ENCODE data around the gene RBM22.
"Not testable (repeated sequence)": the region's sequence is repeated elsewhere in the genome, so short reads cannot be mapped to it uniquely, and the experiment has no call there.

RBM22 gene

GRCh38 chr5:150700594-150701377 is at the start of gene RBM22:
Gene RBM22 (minus strand): TSS chr5:150701062. CDS start chr5:150700985, 77 bp downstream.
- peak; percentile 91 to 92 for DNase-seq

- DNase-seq = no peak
Measured at GRCh38 chr5:150750469-150750868, 49.6 kb upstream of the RBM22 start.

DNA sequence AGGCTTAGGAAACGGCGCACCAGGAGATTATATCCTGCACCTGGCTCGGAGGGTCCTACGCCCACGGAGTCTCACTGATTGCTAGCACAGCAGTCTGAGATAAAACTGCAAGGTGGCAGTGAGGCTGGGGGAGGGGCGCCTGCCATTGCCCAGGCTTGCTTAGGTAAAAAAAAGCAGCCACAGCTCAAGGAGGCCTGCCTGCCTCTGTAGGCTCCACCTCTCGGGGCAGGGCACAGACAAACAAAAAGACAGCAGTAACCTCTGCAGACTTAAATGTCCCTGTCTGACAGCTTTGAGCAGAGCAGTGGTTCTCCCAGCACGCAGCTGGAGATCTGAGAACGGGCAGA is 42.3 kb upstream of the RBM22 start:
- DNase-seq = not testable (repeated sequence)

DNA sequence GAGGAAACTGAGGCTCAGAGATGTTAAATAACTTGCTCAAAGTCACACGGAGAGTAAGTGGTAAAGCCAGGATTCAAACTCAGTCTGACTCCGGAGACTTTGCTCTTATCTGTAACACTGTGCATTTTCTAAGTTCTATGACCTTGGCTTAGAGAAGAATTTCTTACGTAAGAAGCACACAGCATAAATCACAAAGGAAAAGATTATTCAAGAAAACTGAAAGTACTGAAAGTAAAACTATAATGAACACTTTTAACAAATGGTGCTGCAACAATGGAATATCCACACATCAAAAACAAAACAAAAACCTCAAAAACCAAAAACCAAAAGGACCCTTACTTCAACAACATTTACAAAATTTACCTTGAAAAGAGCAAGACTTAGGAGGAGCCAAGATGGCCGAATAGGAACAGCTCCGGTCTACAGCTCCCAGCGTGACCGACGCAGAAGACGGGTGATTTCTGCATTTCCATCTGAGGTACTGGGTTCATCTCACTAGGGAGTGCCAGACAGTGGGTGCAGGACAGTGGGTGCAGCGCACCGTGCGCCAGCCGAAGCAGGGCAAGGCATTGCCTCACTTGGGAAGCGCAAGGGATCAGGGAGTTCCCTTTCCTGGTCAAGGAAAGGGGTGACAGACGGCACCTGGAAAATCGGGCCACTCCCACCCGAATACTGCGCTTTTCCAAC is 41.7 kb upstream of the RBM22 start:
- DNase-seq = not testable (repeated sequence)

- no peak for DNase-seq
Measured at GRCh38 chr5:150740992-150741391, 40.1 kb upstream of the RBM22 start.

DNA sequence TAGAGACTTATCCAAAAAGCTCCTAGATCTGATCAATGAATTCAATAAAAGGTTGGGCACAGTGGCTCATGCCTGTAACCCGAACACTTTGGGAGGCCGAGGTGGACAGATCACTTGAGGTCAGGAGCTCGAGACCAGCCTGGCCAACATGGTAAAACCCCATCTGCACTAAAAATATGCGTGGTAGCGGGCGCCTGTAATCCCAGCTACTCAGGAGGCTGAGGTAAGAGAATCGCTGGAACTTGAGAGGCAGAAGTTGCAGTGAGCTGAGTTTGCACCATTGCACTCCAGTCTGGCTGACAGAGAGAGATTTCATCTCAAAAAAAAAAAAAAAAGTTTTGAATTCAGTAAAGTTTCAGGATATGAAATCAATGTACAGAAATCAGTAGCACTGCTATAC is 38.0 kb upstream of the RBM22 start:
- no peak for DNase-seq

DNA sequence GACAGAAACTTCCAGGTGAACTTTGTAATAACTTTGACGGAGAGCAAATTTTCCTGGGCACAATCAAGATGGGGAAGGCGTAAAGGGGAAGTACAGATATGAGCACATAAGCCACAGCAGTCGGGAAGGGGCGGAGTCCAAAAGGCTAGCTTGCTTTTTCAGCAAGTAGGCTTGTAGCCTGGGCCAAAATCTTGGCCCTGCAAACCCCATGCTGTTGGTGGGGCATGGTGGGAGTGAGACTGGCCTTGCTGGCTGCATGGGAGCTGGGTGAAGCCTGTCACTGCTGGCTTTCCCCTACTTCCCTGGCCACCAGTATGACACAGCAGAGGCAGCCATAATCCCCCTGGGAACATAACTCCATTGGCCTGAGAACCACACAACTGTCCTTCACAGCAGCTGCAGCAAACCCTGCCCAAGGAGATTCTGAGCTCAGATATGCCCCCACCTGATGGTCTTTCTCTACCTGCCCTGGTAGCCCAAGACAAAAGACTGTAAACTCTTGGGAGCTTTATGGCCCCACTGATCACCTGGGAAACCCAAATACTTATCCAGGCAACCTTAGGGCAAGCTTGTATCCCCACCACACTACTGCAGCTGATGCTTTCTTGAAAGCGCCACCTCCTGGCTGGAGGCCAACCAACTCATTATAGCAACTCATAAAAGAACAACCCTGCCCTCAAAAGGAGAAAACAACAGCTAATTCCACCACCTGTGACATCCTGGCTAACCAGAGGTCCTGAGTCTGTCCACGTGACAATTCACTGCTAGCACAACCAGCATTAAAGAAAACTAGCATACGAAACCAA is 33.9 kb upstream of the RBM22 start:
- peak in 1 of 2 donors; percentile 49 for DNase-seq

- DNase-seq = no peak
Measured at GRCh38 chr5:150731669-150732242, 30.9 kb upstream of the RBM22 start.

- DNase-seq = no peak
Measured at GRCh38 chr5:150729859-150730258, 29.0 kb upstream of the RBM22 start.

DNA sequence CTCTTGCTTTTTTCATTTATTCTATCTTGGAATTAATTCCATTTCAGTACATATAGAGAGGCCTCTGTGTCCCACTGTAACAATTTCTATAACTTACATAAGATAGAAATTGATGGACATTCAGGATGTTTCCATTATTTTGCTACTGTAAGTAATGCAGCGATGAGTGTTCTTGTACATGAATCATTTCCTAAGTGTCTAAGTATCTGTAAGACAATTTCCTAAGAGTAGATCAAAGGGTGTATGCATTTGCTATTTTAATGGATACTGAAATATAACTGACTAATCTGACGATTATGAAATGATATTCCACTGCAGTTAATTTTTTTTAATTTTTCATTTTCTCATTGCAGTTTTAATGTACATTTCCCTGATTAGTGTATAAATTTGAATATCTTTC is 23.0 kb upstream of the RBM22 start:
- no peak for DNase-seq

- peak in 1 of 2 donors; percentile 14 for DNase-seq
Measured at GRCh38 chr5:150710165-150710564, 9.3 kb upstream of the RBM22 start.

DNA sequence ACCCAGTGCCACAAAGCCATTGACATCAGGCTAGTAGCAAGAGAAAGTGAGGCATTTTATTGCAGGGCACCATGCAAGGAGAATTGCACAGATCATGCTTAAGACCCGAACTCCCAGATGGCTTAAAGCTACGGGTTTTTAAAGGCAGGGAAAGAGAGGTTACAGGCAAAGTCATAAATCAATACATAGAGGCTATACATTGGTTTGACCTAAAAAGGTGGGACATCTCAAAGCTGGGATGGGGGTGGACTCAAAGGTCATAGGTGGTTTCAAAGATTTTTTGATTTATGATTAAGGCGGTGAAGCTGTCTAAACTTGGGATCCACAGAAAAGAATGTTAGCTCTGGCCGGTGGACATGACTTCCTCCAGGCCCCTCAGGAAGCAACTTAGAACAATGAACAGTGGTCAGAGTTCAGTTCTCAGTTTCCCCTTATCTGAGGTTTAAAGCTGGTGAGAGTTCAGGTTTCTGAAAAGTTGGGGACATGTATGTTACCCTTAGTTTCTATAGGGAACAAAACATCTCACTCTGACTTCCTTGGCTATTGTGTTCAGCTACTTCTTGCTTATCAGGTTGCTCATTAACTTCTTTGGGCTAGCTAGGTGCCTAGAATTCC is 6.0 kb upstream of the RBM22 start:
- DNase-seq = no peak

- no peak for DNase-seq
Measured at GRCh38 chr5:150703762-150704161, 2.9 kb upstream of the RBM22 start.

DNA sequence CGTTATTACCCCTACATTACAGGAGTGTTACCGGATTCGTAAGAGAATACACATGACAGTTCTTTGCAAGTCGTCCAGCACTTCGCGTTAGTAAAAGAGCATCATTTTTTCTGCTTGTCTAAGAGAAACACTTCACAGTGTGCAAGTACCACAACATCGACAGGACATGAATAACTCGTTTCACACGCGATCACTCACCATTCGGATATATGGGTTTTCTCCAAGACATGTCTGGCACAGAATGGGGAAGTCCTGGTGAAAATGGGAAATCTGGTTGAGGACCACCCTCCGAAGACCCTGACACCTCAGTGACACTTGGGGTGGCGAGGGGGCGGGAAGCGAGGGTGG is 642 bp downstream of the RBM22 start:
- DNase-seq = no peak

DNA sequence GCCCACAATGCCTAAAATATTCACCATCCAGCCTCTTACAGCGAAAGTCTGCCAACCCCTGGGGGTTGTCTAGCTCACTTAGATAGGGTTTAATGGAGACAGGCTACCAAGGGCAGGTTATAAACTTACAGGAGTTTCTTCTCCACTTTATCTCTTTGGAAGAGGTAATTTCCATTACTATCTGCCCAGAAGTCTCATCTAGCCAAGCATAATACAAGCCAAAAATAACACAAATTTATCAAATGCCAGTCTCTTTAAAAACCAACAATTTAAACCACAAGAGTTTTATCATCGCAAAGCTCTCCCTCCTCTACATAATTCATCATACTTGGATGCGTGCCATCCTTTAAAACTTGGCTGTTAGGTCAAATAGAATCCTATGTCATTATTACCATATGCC is 6.2 kb downstream of the RBM22 start:
- DNase-seq = no peak

GRCh38 chr5:150692276-150692675 is 8.6 kb downstream of the RBM22 start:
- no peak for DNase-seq

DNA sequence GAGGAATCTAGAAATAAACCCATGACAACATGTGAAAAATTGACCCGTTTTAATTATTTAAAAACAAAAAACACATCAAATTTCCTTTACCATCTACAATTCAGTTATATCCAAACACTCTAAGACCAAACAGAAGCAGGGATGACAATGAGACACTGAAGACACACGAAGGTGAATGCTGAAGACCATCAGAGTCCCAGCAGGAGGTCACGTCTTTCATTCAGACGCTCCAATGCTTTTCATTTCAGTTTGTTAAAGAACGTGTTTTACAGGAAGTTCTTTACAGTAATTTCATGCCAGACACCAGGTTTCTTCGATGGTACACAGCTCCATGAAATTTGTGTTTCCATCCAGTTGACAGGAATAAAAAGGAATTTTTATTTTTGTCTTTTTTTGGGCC is 10.1 kb downstream of the RBM22 start:
- DNase-seq = no peak

GRCh38 chr5:150689120-150689519 is 11.7 kb downstream of the RBM22 start:
- DNase-seq = no peak

DNA sequence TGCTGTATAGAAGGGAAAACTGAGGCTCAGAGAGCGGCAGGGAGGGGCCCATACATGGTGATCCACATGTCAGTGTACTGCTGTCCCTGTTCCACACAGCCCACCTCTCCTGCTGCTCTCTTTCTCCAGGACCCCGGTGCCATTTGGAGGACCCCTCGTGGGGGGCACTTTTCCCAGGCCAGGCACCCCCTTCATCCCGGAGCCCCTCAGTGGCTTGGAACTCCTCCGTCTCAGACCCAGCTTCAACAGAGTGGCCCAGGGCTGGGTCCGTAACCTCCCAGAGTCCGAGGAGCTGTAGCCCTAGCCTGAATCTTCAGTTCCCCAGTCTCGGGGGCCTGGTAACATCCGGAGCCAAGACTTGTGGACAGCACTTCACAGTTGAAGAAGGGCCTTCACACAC is 24.3 kb downstream of the RBM22 start:
- DNase-seq = no peak

DNA sequence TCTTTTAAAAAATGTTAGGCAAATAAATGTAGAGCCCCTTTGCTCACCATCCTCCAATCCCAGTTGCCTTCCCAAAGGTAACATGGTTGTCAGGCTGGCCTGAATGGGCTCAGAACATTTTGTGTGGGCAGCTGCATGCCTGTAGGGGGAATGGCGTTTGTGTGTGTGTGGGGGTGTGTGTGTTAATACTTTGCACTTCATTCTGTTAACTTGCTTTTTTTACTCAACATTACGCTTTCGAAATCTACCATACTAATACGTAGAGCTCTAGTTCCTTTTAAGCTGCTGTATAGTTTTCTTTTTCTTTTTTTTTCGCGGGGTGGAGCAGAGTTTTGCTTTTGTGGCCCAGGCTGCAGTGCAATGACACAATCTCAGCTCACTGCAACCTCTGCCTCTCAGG is 25.8 kb downstream of the RBM22 start:
- DNase-seq = no peak

DNA sequence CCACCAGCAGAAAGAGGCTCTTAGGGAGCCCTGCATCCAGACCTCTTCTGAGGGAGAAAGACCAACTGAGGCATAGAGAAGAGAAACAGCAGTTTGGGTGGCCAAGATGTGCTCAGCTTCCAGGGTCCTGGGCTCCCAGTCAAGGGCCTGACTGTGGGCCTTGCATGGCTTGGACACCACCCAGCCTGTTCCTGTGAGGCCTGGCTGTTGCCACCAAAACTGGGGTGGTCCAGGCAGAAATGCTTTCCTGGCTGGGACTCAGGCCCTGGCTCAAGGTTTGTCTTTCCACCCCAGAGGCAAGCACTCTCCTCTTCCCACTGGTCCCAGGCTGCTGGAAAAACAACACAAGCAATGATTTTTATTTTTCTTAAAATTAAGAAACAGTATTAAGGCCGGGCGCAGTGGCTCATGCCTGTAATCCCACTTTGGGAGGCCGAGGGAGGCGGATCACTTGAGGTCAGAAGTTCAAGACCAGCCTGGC is 26.5 kb downstream of the RBM22 start:
- DNase-seq = no peak

DNA sequence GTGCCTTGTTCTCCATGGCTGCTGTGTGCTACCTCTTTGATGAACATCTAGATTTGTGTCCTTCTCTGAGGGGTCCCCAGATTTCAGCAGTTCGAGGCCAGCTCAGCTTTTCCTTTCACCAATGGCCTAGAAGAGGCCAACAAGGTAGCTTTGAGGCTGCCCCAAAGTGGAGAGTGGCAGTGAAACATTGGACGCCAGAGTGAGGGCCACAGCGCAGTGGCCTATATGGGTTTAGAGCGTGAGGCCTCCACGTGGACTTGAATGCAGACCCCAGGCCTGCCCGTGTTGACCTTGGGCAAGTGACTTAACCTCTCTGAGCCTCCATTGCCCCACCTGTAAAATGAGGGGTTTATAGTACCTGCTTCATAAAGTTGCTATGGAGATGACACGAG is 28.0 kb downstream of the RBM22 start:
- no peak for DNase-seq

Measured in CD4-positive, alpha-beta T cell treated with Interleukin-1 beta for 1 hour (primary cell).